SK-N-SH treated with all-trans-retinoic acid at 6 μM for 48 hours (cell line): ENCODE results near the gene TEC.

Experiments used
- ATAC-seq: fragments of 200-7000 bp; cut with Tn5 transposase; 3 replicates; pipeline ENCODE4 v1.9.1; 2020; ENCODE audit warnings: mild to moderate bottlenecking, moderate library complexity
- ARNTL ChIP-seq: fragments of 450-650 bp; formaldehyde crosslinking; IDR thresholded peaks from 2 replicates; pipeline ENCODE4 v1.5.0; 2020; ENCODE audit warnings: low read depth, mild to moderate bottlenecking, moderate library complexity, borderline replicate concordance
- BACH2 ChIP-seq: fragments of 250-450 bp; sonication (Bioruptor Pico); IDR thresholded peaks from 2 replicates; pipeline ENCODE4 v1.9.0; 2021; ENCODE audit warnings: mild to moderate bottlenecking, borderline replicate concordance
- CREB5 ChIP-seq: fragments of 250-450 bp; sonication (Bioruptor Pico); IDR thresholded peaks from 2 replicates; pipeline ENCODE4 v1.5.1; 2020; ENCODE audit warnings: low read depth, mild to moderate bottlenecking, moderate library complexity
- CSDC2 ChIP-seq: fragments of 250-450 bp; sonication (Bioruptor Pico); IDR thresholded peaks from 2 replicates; pipeline ENCODE4 v1.5.0; 2020; ENCODE audit warnings: mild to moderate bottlenecking, moderate library complexity
- CSRNP3 ChIP-seq: fragments of 250-450 bp; sonication (Bioruptor Pico); IDR thresholded peaks from 2 replicates; pipeline ENCODE4 v1.5.1; 2021; ENCODE audit warnings: mild to moderate bottlenecking, moderate library complexity
- ESRRG ChIP-seq: fragments of 250-450 bp; sonication (Bioruptor Pico); IDR thresholded peaks from 2 replicates; pipeline ENCODE4 v1.6.1; 2021; ENCODE audit warnings: mild to moderate bottlenecking
- GLIS3 ChIP-seq: fragments of 250-450 bp; sonication (Bioruptor Pico); IDR thresholded peaks from 2 replicates; pipeline ENCODE4 v1.5.0; 2020; ENCODE audit warnings: mild to moderate bottlenecking, moderate library complexity
- ISL1 ChIP-seq: fragments of 250-450 bp; sonication (Bioruptor Pico); IDR thresholded peaks from 2 replicates; pipeline ENCODE4 v2.1.2; 2022; ENCODE audit warnings: mild to moderate bottlenecking, moderate library complexity
- OSR1 ChIP-seq: fragments of 250-450 bp; sonication (Bioruptor Pico); IDR thresholded peaks from 2 replicates; pipeline ENCODE4 v1.8.0; 2022; ENCODE audit warnings: moderate library complexity, mild to moderate bottlenecking, inconsistent platforms
- PPARA ChIP-seq: fragments of 250-450 bp; sonication (Bioruptor Pico); IDR thresholded peaks from 2 replicates; pipeline ENCODE4 v1.5.0; 2020; ENCODE audit warnings: mild to moderate bottlenecking, borderline replicate concordance
- RARB ChIP-seq: fragments of 250-450 bp; sonication (Bioruptor Pico); IDR thresholded peaks from 2 replicates; pipeline ENCODE4 v1.8.0; 2021; ENCODE audit warnings: mild to moderate bottlenecking, moderate library complexity
- SNAI2 ChIP-seq: fragments of 250-450 bp; sonication (Bioruptor Pico); IDR thresholded peaks from 2 replicates; pipeline ENCODE4 v1.5.0; 2020; ENCODE audit warnings: mild to moderate bottlenecking, moderate library complexity
- TCF4 ChIP-seq: fragments of 250-450 bp; sonication (Bioruptor Pico); IDR thresholded peaks from 2 replicates; pipeline ENCODE4 v1.8.0; 2021; ENCODE audit warnings: mild to moderate bottlenecking, moderate library complexity, borderline replicate concordance
- TOX ChIP-seq: fragments of 250-450 bp; sonication (Bioruptor Pico); IDR thresholded peaks from 2 replicates; pipeline ENCODE4 v1.8.0; 2021; ENCODE audit warnings: mild to moderate bottlenecking, moderate library complexity, borderline replicate concordance
- TSHZ2 ChIP-seq: fragments of 250-450 bp; sonication (Bioruptor Pico); IDR thresholded peaks from 2 replicates; pipeline ENCODE4 v1.5.0; 2020; ENCODE audit warnings: mild to moderate bottlenecking, moderate library complexity
- ZC3H10 ChIP-seq: fragments of 250-450 bp; sonication (Bioruptor Pico); IDR thresholded peaks from 2 replicates; pipeline ENCODE4 v1.5.1; 2021; ENCODE audit warnings: mild to moderate bottlenecking, moderate library complexity
- ZFP3 ChIP-seq: fragments of 250-450 bp; sonication (Bioruptor Pico); IDR thresholded peaks from 2 replicates; pipeline ENCODE4 v1.5.0; 2020; ENCODE audit warnings: mild to moderate bottlenecking, moderate library complexity
- ZFP30 ChIP-seq: fragments of 450-650 bp; formaldehyde crosslinking; IDR thresholded peaks from 2 replicates; pipeline ENCODE4 v1.5.0; 2022; ENCODE audit warnings: mild to moderate bottlenecking, moderate library complexity
- ZNF565 ChIP-seq: fragments of 450-650 bp; formaldehyde crosslinking; conservative IDR thresholded peaks from 2 replicates; pipeline ENCODE4 v1.5.0; 2020; ENCODE audit warnings: low read depth, mild to moderate bottlenecking, moderate library complexity
- ZNF70 ChIP-seq: fragments of 450-650 bp; formaldehyde crosslinking; IDR thresholded peaks from 2 replicates; pipeline ENCODE4 v1.5.0; 2020; ENCODE audit warnings: mild to moderate bottlenecking, moderate library complexity
- ZNF8 ChIP-seq: fragments of 450-650 bp; formaldehyde crosslinking; IDR thresholded peaks from 2 replicates; pipeline ENCODE4 v1.5.0; 2020; ENCODE audit warnings: mild to moderate bottlenecking, moderate library complexity
- TF ChIP-seq, protein P1 (sequence below): fragments of 250-450 bp; sonication (Bioruptor Pico); IDR thresholded peaks from 2 replicates; pipeline ENCODE4 v1.8.0; 2021; ENCODE audit warnings: low read depth, mild to moderate bottlenecking, moderate library complexity, borderline replicate concordance
- TF ChIP-seq, protein P2 (sequence below): fragments of 250-450 bp; sonication (Bioruptor Pico); IDR thresholded peaks from 2 replicates; pipeline ENCODE4 v1.8.0; 2020; ENCODE audit warnings: mild to moderate bottlenecking, moderate library complexity, borderline replicate concordance

The TEC gene

GRCh38 chr4:48153791-48154550 lies 115.7 kb downstream of the TEC start:
- TF ChIP-seq, protein P1, sequence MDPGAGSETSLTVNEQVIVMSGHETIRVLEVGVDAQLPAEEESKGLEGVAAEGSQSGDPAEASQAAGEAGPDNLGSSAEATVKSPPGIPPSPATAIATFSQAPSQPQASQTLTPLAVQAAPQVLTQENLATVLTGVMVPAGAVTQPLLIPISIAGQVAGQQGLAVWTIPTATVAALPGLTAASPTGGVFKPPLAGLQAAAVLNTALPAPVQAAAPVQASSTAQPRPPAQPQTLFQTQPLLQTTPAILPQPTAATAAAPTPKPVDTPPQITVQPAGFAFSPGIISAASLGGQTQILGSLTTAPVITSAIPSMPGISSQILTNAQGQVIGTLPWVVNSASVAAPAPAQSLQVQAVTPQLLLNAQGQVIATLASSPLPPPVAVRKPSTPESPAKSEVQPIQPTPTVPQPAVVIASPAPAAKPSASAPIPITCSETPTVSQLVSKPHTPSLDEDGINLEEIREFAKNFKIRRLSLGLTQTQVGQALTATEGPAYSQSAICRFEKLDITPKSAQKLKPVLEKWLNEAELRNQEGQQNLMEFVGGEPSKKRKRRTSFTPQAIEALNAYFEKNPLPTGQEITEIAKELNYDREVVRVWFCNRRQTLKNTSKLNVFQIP, result no peak
- TF ChIP-seq ZC3H10 (no peak), BACH2 (CRISPR knock-in tag) (no peak), ZFP3 (no peak), ISL1 (CRISPR knock-in tag) (no peak), ARNTL (CRISPR knock-in tag) (no peak), ZFP30 (CRISPR knock-in tag) (no peak), ZNF70 (CRISPR knock-in tag) (no peak), OSR1 (CRISPR knock-in tag) (no peak), TOX (no peak), CSDC2 (CRISPR knock-in tag) (no peak), TSHZ2 (CRISPR knock-in tag) (no peak)
- TF ChIP-seq, protein P2, sequence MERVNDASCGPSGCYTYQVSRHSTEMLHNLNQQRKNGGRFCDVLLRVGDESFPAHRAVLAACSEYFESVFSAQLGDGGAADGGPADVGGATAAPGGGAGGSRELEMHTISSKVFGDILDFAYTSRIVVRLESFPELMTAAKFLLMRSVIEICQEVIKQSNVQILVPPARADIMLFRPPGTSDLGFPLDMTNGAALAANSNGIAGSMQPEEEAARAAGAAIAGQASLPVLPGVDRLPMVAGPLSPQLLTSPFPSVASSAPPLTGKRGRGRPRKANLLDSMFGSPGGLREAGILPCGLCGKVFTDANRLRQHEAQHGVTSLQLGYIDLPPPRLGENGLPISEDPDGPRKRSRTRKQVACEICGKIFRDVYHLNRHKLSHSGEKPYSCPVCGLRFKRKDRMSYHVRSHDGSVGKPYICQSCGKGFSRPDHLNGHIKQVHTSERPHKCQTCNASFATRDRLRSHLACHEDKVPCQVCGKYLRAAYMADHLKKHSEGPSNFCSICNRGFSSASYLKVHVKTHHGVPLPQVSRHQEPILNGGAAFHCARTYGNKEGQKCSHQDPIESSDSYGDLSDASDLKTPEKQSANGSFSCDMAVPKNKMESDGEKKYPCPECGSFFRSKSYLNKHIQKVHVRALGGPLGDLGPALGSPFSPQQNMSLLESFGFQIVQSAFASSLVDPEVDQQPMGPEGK (CRISPR knock-in tag), result no peak
- no peak for ATAC-seq

DNA sequence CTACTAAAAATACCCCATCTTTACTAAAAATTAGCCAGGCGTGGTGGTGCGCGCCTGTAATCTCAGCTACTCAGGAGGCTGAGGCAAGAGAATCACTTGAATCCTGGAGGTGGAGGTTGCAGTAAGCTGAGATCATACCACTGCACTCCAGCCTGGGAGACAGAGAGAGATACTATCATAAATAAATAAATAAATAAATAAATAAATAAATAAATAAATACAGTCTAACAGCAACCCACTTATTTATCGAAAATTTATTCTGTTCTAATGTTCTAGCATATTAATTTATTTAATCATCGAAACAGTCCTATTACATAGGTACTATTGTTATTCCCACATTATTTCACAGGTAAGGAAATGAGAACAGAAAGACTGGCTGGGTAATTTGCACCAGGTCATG lies 117.4 kb downstream of the TEC start:
- no peak for ATAC-seq
- TF ChIP-seq PPARA (CRISPR knock-in tag) (no peak), CREB5 (CRISPR knock-in tag) (no peak), TCF4 (no peak), SNAI2 (CRISPR knock-in tag) (no peak), OSR1 (CRISPR knock-in tag) (no peak), ARNTL (CRISPR knock-in tag) (no peak), ISL1 (CRISPR knock-in tag) (no peak), CSRNP3 (CRISPR knock-in tag) (no peak), BACH2 (CRISPR knock-in tag) (no peak), TSHZ2 (CRISPR knock-in tag) (no peak), ZNF70 (CRISPR knock-in tag) (no peak), GLIS3 (CRISPR knock-in tag) (no peak), ZC3H10 (no peak), ZNF565 (CRISPR knock-in tag) (no peak), ZNF8 (CRISPR knock-in tag) (no peak), ESRRG (no peak), ZFP30 (CRISPR knock-in tag) (no peak), RARB (CRISPR knock-in tag) (no peak)
- TF ChIP-seq, protein P2 (CRISPR knock-in tag), result no peak
- TF ChIP-seq, protein P1, result no peak
